T-cell (primary cell): Measurements from ENCODE around the gene RHBG. TPM values are rescaled to one million over a fixed set of nuclear protein-coding genes. Genes with fewer than 3 reads are reported as not detected.
A peak's percentile ranks its signal among the peaks of the same experiment; 100 is the strongest.

Experiments
- ATAC-seq, 4 experiments: fragments of 200-7000 bp in 3 of 4; fragments of 150-1000 bp in 1 of 4; cut with Tn5 transposase; replicated peaks in 1 of 4; 1 replicate in 3 of 4; 2 replicates in 1 of 4; pipeline ENCODE4 v1.10.0; 2021; ENCODE audit warnings: moderate library complexity in 3 of 4, mild to moderate bottlenecking in 2 of 4, moderate number of reproducible peaks in 1 of 4
- CTCF ChIA-PET, 2 donors: fragments of 300-600 bp; sonication (Branson Sonifier 250); formaldehyde crosslinking; loops; one replicate each; lab custom pipeline; 2022; ENCODE audit warnings: antibody characterized with exemption in 2 of 2; lab: Charles Lee
- POLR2A ChIA-PET, 2 donors: fragments of 300-600 bp; sonication (Branson Sonifier 250); formaldehyde crosslinking; loops; one replicate each; lab custom pipeline; 2022; ENCODE audit warnings: antibody characterized with exemption in 2 of 2; lab: Charles Lee
- DNase-seq, 35 experiments: peaks; one replicate each; pipeline versions ENCODE4 v3.0.0 to v3.0.0-alpha.2; 2013 to 2023
- H3K27ac ChIP-seq: one replicate; pipeline ENCODE4 v1.5.1; 2013; ENCODE audit warnings: low read length
- H3K27me3 ChIP-seq, 2 experiments: replicated peaks in 1 of 2; 1 replicate in 1 of 2; 2 replicates in 1 of 2; pipeline versions ENCODE4 v1.6.1 to v1.7.0; 2013; ENCODE audit warnings: low read length in 1 of 2, mixed read lengths in 1 of 2; ENCODE audit not compliant: control insufficient read depth in 2 of 2, insufficient read depth in 2 of 2; ENCODE audit errors: extremely low read depth in 1 of 2
- H3K36me3 ChIP-seq, 2 donors: 1 replicate in 1 of 2; 2 replicates in 1 of 2; pipeline versions ENCODE4 v1.6.1 to v1.7.0; 2013; ENCODE audit warnings: low read length in 1 of 2; ENCODE audit not compliant: control insufficient read depth in 2 of 2, insufficient read depth in 1 of 2; ENCODE audit errors: extremely low read depth in 1 of 2
- H3K4me1 ChIP-seq, 2 experiments: 1 replicate in 1 of 2; 2 replicates in 1 of 2; pipeline versions ENCODE4 v1.6.1 to v1.7.0; 2013; ENCODE audit warnings: low read length in 2 of 2, mixed read lengths in 1 of 2; ENCODE audit not compliant: insufficient read depth in 2 of 2, control insufficient read depth in 1 of 2; ENCODE audit errors: extremely low read depth in 1 of 2
- H3K4me3 ChIP-seq, 2 donors: 1 replicate in 1 of 2; 2 replicates in 1 of 2; pipeline versions ENCODE4 v1.5.1 to v1.7.0; 2013; ENCODE audit warnings: mild to moderate bottlenecking in 2 of 2, low read length in 1 of 2, moderate library complexity in 1 of 2; ENCODE audit not compliant: control insufficient read depth in 1 of 2; ENCODE audit errors: extremely low read depth in 1 of 2
- H3K9me3 ChIP-seq: 2 replicates; pipeline ENCODE4 v1.7.0; 2013
- H3K27ac Mint-ChIP-seq, 2 donors: one replicate each; pipeline ENCODE4 v1.8.0; 2020 to 2021; ENCODE audit warnings: mild to moderate bottlenecking in 2 of 2, mixed read lengths in 2 of 2
- H3K27me3 Mint-ChIP-seq, 2 donors: one replicate each; pipeline ENCODE4 v1.8.0; 2021 to 2022; ENCODE audit warnings: mixed read lengths in 2 of 2
- H3K36me3 Mint-ChIP-seq: one replicate; pipeline ENCODE4 v1.8.0; 2021; ENCODE audit warnings: mixed read lengths
- H3K4me1 Mint-ChIP-seq, 3 donors: one replicate each; pipeline ENCODE4 v1.8.0; 2020 to 2022; ENCODE audit warnings: mixed read lengths in 3 of 3, mild to moderate bottlenecking in 1 of 3
- H3K4me3 Mint-ChIP-seq, 3 donors: one replicate each; pipeline ENCODE4 v1.8.0; 2020 to 2022; ENCODE audit warnings: mild to moderate bottlenecking in 3 of 3, mixed read lengths in 3 of 3, moderate library complexity in 3 of 3
- H3K9me3 Mint-ChIP-seq, 3 donors: one replicate each; pipeline ENCODE4 v1.8.0; 2020 to 2022; ENCODE audit warnings: mixed read lengths in 3 of 3
- WGBS: methylation state at CpG from one replicate; pipeline ENCODE4 v1.1.5; 2013; ENCODE audit warnings: missing lambda C conversion rate; ENCODE audit not compliant: insufficient coverage; 5-methylcytosine and 5-hydroxymethylcytosine counted together
- total RNA-seq, 35 experiments: library from RNA in 6 of 35; stranded (reverse) in 6 of 35; fragments of 120-200 nt in 1 of 35; gene quantifications; one replicate each; pipeline versions ENCODE4 v1.2.1 to v1.2.4 and lab custom pipeline; 2013 to 2026

RHBG gene
- total RNA-seq, 5 donors from 2014 or later (not counting 1 experiment from before 2014, with no cell fraction given) = 0.35 TPM; not detected in 4

- DNase-seq = no peak
- H3K4me3 Mint-ChIP-seq = no peak overlapping the region
- H3K27ac Mint-ChIP-seq = no peak overlapping the region
- no peaks in the 10 kb centered on the region for H3K9me3 ChIP-seq
- H3K4me1 ChIP-seq = peaks cover 0 to 13% of the 10 kb centered on the region in 2 experiments
- H3K4me3 ChIP-seq = no peak overlapping the region
- ATAC-seq = no peak
- H3K36me3 Mint-ChIP-seq = no peaks in the 10 kb centered on the region
- H3K4me1 Mint-ChIP-seq = peaks cover 4 to 10% (median 5%) of the 10 kb centered on the region in 3 donors
- no CpG with 5 or more reads among the region's 3 CpGs for WGBS
- ChIA-PET POLR2A (no interaction called here), CTCF (interaction anchor here (2.9 to 3.9 kb wide), 2 partner anchors 62 kb away, joined by 58 to 143 read pairs; no protein-coding TSS in a partner anchor)
- H3K27ac ChIP-seq = no peak overlapping the region
- H3K27me3 ChIP-seq = peaks cover 4 to 58% of the 10 kb centered on the region in 2 experiments
- H3K9me3 Mint-ChIP-seq = no peaks in the 10 kb centered on the region
- H3K36me3 ChIP-seq = no peaks in the 10 kb centered on the region
- peaks cover 16 to 28% of the 10 kb centered on the region in 2 donors for H3K27me3 Mint-ChIP-seq
Observed at GRCh38 chr1:156384007-156384406, 15.0 kb downstream of the RHBG start.

- no peaks in the 10 kb centered on the region for H3K9me3 ChIP-seq
- ATAC-seq = no peak
- Mint-ChIP-seq H3K4me1 (peaks cover 4 to 10% (median 5%) of the 10 kb centered on the region in 3 donors), H3K4me3 (no peak overlapping the region), H3K27me3 (peaks cover 23 to 35% of the 10 kb centered on the region in 2 donors), H3K36me3 (no peaks in the 10 kb centered on the region), H3K27ac (no peak overlapping the region), H3K9me3 (no peaks in the 10 kb centered on the region)
- ChIA-PET CTCF (interaction anchor here (1.0 to 3.9 kb wide), 10 partner anchors 35 to 224 kb away, joined by 4 to 143 read pairs (median 21); no protein-coding TSS in a partner anchor), POLR2A (no interaction called here)
- peaks cover 0 to 13% of the 10 kb centered on the region in 2 experiments for H3K4me1 ChIP-seq
- 96% methylated on average over 4 of the region's 5 CpGs for WGBS
- peaks cover 4 to 62% of the 10 kb centered on the region in 2 experiments for H3K27me3 ChIP-seq
- DNase-seq = no peak
- H3K36me3 ChIP-seq = no peaks in the 10 kb centered on the region
- H3K4me3 ChIP-seq = no peak overlapping the region
- no peak overlapping the region for H3K27ac ChIP-seq
Observed at GRCh38 chr1:156384658-156385057, 15.6 kb downstream of the RHBG start.

GRCh38 chr1:156385534-156386031 is 16.6 kb downstream of the RHBG start:
- no peaks in the 10 kb centered on the region for H3K9me3 Mint-ChIP-seq
- Histone ChIP-seq H3K4me3 (no peak overlapping the region), H3K27ac (no peak overlapping the region), H3K9me3 (no peaks in the 10 kb centered on the region), H3K4me1 (peaks cover 0 to 13% of the 10 kb centered on the region in 2 experiments), H3K27me3 (peaks cover 4 to 66% of the 10 kb centered on the region in 2 experiments), H3K36me3 (no peaks in the 10 kb centered on the region)
- POLR2A ChIA-PET = interaction anchor here (0.5 to 1.4 kb wide), 5 partner anchors 52 to 65 kb away, joined by 4 to 11 read pairs (median 6); no protein-coding TSS in a partner anchor
- DNase-seq (peak; percentile 52 to 86 (median 69)), ATAC-seq (peak; percentile 80 to 92 (median 88))
- whole genome bisulfite sequencing = 0% methylated on average over 8 of the region's 9 CpGs
- CTCF ChIA-PET = interaction anchor here (0.5 to 3.9 kb wide), 62 partner anchors 9 to 1610 kb away, joined by 3 to 143 read pairs (median 5); partner anchors contain the start of genes CCT3 (in 1 of the 2), MEF2D (in 1 of the 2), NAXE (in 1 of the 2) and SMG5 (in 1 of the 2)
- H3K27ac Mint-ChIP-seq = no peak overlapping the region
- H3K4me1 Mint-ChIP-seq = peaks cover 4 to 10% (median 5%) of the 10 kb centered on the region in 3 donors
- no peaks in the 10 kb centered on the region for H3K36me3 Mint-ChIP-seq
- no peak overlapping the region for H3K4me3 Mint-ChIP-seq
- H3K27me3 Mint-ChIP-seq = peaks cover 27 to 43% of the 10 kb centered on the region in 2 donors

- ChIA-PET CTCF (interaction anchor here (0.6 to 3.9 kb wide), 61 partner anchors 8 to 1609 kb away, joined by 3 to 143 read pairs (median 5); partner anchors contain the start of genes CCT3 (in 1 of the 2), MEF2D (in 1 of the 2), NAXE (in 1 of the 2) and SMG5 (in 1 of the 2)), POLR2A (interaction anchor here (0.5 to 1.4 kb wide), 5 partner anchors 51 to 64 kb away, joined by 4 to 11 read pairs (median 6); no protein-coding TSS in a partner anchor)
- no peak overlapping the region for H3K4me3 Mint-ChIP-seq
- DNase-seq = no peak
- WGBS = 80% methylated on average over 2 of the region's 6 CpGs
- H3K27ac ChIP-seq = no peak overlapping the region
- no peak overlapping the region for H3K27ac Mint-ChIP-seq
- peaks cover 4 to 10% (median 5%) of the 10 kb centered on the region in 3 donors for H3K4me1 Mint-ChIP-seq
- no peaks in the 10 kb centered on the region for H3K9me3 ChIP-seq
- H3K4me1 ChIP-seq = peaks cover 0 to 13% of the 10 kb centered on the region in 2 experiments
- H3K4me3 ChIP-seq = no peak overlapping the region
- H3K36me3 ChIP-seq = no peaks in the 10 kb centered on the region
- no peaks in the 10 kb centered on the region for H3K36me3 Mint-ChIP-seq
- no peak for ATAC-seq
- H3K27me3 ChIP-seq = peaks cover 4 to 68% of the 10 kb centered on the region in 2 experiments
- H3K9me3 Mint-ChIP-seq = no peaks in the 10 kb centered on the region
- H3K27me3 Mint-ChIP-seq = peaks cover 28 to 41% of the 10 kb centered on the region in 2 donors
Observed at GRCh38 chr1:156386134-156386901, 17.3 kb downstream of the RHBG start.

- no peaks in the 10 kb centered on the region for H3K9me3 Mint-ChIP-seq
- POLR2A ChIA-PET = no interaction called here
- DNase-seq (no peak), ATAC-seq (no peak)
- H3K4me3 Mint-ChIP-seq = no peak overlapping the region
- Histone ChIP-seq H3K4me3 (no peak overlapping the region), H3K36me3 (no peaks in the 10 kb centered on the region), H3K4me1 (peaks cover 0 to 13% of the 10 kb centered on the region in 2 experiments), H3K27me3 (peaks cover 4 to 69% of the 10 kb centered on the region in 2 experiments), H3K9me3 (no peaks in the 10 kb centered on the region), H3K27ac (no peak overlapping the region)
- 91% methylated on average over 5 of the region's 8 CpGs for WGBS
- H3K4me1 Mint-ChIP-seq = peaks cover 4 to 10% (median 5%) of the 10 kb centered on the region in 3 donors
- H3K36me3 Mint-ChIP-seq = no peaks in the 10 kb centered on the region
- peaks cover 28 to 47% of the 10 kb centered on the region in 2 donors for H3K27me3 Mint-ChIP-seq
- H3K27ac Mint-ChIP-seq = no peak overlapping the region
- CTCF ChIA-PET = interaction anchor here (0.5 to 3.9 kb wide), 12 partner anchors 23 to 244 kb away, joined by 3 to 143 read pairs (median 8); partner anchors contain the start of gene MEF2D (in 1 of the 2)
Observed at GRCh38 chr1:156386949-156387869, 18.2 kb downstream of the RHBG start.
